Measurements from ENCODE around the gene TDP2. TPM values are rescaled to one million over a fixed set of nuclear protein-coding genes. Genes with fewer than 3 reads are reported as not detected.

The TDP2 gene
- total RNA-seq = 100 to 1,000 TPM; 209 to 408 TPM

- H3K4me1 ChIP-seq = peaks cover 13% of the 10 kb centered on the region
- TF ChIP-seq CTCF (IDR thresholded peaks at IDR 0.05) = peak; percentile 39
Observed at GRCh38 chr6:24666641-24667377, at the start of gene TDP2, which contains the start of gene ACOT13. Gene TDP2, minus strand, starts transcription at chr6:24666899. Its CDS starts 37 bp downstream, at chr6:24666862. Gene ACOT13, plus strand, starts transcription at chr6:24667077. Its CDS starts 187 bp downstream, at chr6:24667264.

GRCh38 chr6:24710519-24711303 is 44.0 kb upstream of the TDP2 start:
- peaks cover 30% of the 10 kb centered on the region for H3K36me3 ChIP-seq
- intact Hi-C loops (cut with DNase I) = no loop called here
- no peak overlapping the region for H3K27ac ChIP-seq
- TF ChIP-seq CTCF (IDR thresholded peaks at IDR 0.05) = no peak
- peaks cover 7% of the 10 kb centered on the region for H3K4me1 ChIP-seq
- DNase-seq = no peak
- H3K27me3 ChIP-seq = no peaks in the 10 kb centered on the region
- no peak overlapping the region for H3K9ac ChIP-seq (ENCODE audit: low read depth in 2 of 2, low read length in 2 of 2)
- H3K4me3 ChIP-seq = no peak overlapping the region
- H3K9me3 ChIP-seq = no peaks in the 10 kb centered on the region

More at GRCh38 chr6:24666641-24667377, at the start of gene TDP2, which contains the start of gene ACOT13:
- intact Hi-C loops (cut with DNase I) = no loop called here
- peak within 1 kb of the TSS; percentile 49 for H3K4me3 ChIP-seq
- H3K36me3 ChIP-seq = no peaks in the 10 kb centered on the region
- H3K27me3 ChIP-seq = no peaks in the 10 kb centered on the region
- H3K9me3 ChIP-seq = no peaks in the 10 kb centered on the region
- peak within 1 kb of the TSS; percentile 93 to 99 for H3K9ac ChIP-seq (ENCODE audit: low read depth in 2 of 2, low read length in 2 of 2)
- H3K27ac ChIP-seq = peak within 1 kb of the TSS; percentile 98
- DNase-seq = peak; percentile 94

GRCh38 chr6:24709014-24709711 is 42.5 kb upstream of the TDP2 start:
- no peak for TF ChIP-seq CTCF (IDR thresholded peaks at IDR 0.05)
- intact Hi-C loops (cut with DNase I) = no loop called here
- Histone ChIP-seq H3K4me1 (no peaks in the 10 kb centered on the region), H3K9me3 (no peaks in the 10 kb centered on the region), H3K36me3 (peaks cover 34% of the 10 kb centered on the region), H3K27ac (no peak overlapping the region), H3K27me3 (no peaks in the 10 kb centered on the region), H3K9ac (ENCODE audit: low read depth in 2 of 2, low read length in 2 of 2) (no peak overlapping the region), H3K4me3 (no peak overlapping the region)
- no peak for DNase-seq

GRCh38 chr6:24708612-24709011 is 41.9 kb upstream of the TDP2 start:
- intact Hi-C loops (cut with DNase I) = no loop called here

More at GRCh38 chr6:24708612-24709011, 41.9 kb upstream of the TDP2 start:
- no peaks in the 10 kb centered on the region for H3K9me3 ChIP-seq
- no peaks in the 10 kb centered on the region for H3K4me1 ChIP-seq
- DNase-seq = no peak
- TF ChIP-seq CTCF (IDR thresholded peaks at IDR 0.05) = no peak
- peaks cover 34% of the 10 kb centered on the region for H3K36me3 ChIP-seq
- no peaks in the 10 kb centered on the region for H3K27me3 ChIP-seq
- no peak overlapping the region for H3K9ac ChIP-seq (ENCODE audit: low read depth in 2 of 2, low read length in 2 of 2)
- no peak overlapping the region for H3K27ac ChIP-seq
- no peak overlapping the region for H3K4me3 ChIP-seq
